Effector CD8-positive, alpha-beta T cell (primary cell): ENCODE measurements around the gene LIPI.
"Not testable (repeated sequence)": the region's sequence is repeated elsewhere in the genome, so short reads cannot be mapped to it uniquely, and the experiment has no call there.

Experiments used
- DNase-seq: peaks from one replicate; lab custom pipeline; 2025; lab: John Stamatoyannopoulos, UW

Gene LIPI

DNA sequence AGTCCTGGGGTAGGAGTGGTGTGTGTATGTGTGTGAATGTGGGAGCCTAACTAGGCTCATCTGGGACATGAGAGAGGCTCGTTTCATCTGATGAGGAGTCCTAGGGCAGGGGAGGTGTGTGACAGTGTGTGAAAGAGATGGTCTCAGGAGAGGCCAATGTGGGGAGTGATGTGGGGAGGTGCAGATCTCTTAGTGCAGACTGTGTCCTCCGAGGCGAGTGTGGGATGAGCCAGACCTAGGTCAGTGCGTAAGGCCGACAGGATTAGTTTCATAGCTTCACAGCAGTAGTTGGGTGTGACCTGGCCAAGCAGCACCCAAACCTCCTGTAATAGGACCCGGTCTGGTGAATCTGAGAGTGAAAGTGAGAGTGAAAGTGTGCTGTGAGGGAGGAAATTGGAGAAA, 94.7 kb downstream of the LIPI start:
- DNase-seq = no peak

DNA sequence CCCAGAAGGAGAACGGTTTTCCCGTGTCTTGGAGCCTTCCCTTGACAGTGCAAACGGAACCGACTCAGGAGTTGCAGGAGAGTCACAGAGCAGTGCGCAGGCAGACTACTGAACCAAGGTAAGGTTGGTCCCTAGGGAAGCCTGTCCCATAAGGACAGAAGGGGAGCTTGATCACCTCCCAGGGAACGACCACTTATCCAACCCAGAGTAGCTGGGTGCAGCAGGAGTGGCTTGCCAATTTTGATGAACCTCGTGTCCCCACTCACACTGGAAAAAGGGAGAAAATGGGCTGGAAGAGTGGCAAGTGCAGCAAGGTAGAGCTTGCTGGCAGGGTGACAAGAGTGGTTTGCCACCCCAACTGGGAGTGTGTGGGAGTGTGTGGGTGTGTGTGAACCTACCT, 95.1 kb downstream of the LIPI start:
- no peak for DNase-seq

DNA sequence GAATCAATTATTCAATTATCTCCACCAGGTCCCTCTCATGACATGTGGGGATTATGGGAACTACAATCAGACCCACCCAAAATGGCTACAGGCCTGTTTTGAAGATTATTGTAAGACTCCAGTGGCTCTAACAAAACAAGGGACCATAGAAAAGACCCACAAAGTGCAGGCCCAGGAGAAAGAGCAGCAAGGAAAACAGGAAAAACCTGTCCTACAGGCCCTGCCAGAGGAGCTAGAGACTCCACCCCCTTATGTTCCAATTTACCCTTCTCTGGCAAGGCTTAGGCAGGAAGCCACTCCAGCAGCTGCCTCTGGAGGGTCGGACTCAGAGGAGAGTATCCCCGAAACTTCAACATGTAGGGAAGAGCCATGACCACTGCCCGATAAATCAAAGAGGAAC, 96.5 kb downstream of the LIPI start:
- DNase-seq = no peak

DNA sequence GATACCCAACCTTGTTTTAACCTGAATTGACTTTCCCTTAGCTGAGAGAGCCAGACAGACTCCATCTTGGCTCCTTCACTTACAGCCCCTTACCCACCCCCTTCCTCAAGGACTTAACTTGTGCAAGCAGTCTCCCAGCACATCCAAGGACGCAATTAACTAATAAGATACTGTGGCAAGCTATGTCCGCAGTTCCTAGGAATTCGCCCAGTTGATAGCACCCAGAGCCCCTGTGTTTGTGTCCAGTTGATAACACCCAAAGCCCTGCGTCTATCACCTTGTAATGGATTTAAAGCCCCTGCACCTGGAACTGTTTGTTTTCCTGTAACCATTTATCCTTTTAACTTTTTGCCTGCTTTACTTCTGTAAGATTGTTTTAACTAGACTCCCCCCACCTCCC, 106.2 kb downstream of the LIPI start:
- DNase-seq = not testable (repeated sequence)

DNA sequence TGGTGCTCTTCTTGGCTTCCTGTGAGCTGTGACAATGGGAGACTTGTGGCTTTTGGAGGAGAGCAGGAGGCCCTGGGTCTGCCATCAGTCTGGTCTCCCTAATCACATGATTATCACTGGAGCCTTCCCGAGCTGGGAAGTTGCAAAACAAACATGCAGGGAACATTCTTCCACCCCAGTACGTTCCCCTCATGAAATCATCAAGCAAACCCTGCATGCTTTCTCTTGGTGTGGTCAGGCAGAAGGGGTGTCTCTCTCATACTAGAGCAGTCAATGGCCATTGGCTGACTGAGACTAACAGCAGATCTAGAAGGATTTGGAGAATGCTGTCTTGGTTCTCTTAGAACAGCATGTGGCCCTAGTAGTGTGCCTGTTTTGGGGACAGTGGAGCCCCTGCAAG, 111.2 kb downstream of the LIPI start:
- no peak for DNase-seq

DNA sequence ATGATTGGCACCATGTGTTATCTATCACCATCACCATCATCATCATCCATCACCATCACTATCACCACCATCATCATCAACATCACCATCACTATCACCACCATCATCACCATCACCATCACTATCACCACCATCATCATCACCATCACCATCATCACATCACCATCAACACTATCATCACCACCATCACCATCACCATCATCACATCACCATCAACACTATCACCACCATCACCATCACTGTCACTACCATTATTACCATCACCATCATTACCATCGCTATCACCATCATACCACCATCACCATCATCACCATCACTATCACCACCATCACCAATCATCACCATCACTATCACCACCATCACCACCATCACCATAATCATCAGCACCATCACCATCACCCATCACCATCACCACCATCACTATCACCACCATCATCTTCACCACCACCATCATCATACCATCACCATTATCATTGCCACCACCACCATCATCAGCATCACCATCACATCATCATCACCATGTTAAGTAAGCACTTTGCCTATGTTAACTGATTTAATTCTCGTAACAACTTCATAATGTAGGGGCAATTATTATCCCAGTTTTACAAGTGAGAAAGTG, 112.8 kb downstream of the LIPI start:
- no peak for DNase-seq

DNA sequence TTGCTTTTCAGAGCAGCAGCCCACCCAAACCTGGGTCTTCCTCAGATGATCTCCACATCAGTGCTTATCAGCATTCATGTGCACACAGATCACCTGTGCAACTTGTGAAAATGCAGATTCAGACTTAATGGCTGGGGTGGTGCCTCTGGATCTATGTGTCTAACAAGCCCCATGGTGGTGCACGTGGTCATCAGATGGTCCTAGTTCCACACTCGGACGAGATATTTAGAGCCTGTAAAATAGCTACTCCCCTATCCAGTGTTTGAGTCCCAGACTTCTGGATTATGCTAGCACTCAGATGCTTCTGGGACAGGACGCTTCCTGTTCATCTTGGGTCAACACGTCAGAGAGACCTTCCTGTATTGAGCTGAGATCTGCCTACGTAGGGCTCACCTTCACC, 114.2 kb downstream of the LIPI start:
- no peak for DNase-seq

DNA sequence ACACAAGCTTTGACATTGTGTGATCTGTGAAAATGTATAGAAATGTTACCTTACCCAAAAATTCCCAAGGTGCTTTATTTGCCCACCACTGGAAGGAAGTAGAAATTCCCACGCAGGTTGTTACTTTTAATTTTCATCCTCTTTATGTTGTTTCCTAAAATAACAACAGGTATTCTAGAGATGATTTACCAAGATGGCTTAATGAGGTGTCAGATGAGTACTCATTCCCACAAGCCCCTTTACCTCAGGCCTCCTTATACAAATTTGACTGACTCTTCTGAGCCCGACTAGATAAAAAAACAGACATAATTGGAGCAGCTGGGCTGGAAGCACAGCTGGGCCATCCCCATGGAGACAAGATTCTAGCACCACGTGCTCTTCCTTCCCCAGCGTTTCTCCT, 114.6 kb downstream of the LIPI start:
- DNase-seq = no peak

DNA sequence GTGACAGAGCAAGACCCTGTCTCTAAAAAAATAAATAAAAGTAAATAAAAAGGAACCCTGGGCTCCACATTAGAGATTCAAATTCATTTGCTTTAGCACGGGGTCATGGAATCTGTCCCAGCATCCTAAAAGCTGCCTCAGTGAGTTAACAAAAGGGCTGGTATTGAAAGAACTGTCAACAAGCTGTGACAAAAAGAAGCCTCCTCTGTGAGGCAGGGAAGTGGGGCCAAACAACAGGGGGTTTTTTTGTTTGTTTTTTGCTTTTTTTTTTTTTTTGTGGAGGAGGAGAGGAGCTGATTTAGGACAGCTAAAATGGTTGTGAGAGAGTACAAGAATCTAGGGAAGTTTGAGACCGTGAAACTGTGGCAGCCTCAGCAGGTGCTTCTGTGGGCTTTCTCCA, 115.7 kb downstream of the LIPI start:
- no peak for DNase-seq

DNA sequence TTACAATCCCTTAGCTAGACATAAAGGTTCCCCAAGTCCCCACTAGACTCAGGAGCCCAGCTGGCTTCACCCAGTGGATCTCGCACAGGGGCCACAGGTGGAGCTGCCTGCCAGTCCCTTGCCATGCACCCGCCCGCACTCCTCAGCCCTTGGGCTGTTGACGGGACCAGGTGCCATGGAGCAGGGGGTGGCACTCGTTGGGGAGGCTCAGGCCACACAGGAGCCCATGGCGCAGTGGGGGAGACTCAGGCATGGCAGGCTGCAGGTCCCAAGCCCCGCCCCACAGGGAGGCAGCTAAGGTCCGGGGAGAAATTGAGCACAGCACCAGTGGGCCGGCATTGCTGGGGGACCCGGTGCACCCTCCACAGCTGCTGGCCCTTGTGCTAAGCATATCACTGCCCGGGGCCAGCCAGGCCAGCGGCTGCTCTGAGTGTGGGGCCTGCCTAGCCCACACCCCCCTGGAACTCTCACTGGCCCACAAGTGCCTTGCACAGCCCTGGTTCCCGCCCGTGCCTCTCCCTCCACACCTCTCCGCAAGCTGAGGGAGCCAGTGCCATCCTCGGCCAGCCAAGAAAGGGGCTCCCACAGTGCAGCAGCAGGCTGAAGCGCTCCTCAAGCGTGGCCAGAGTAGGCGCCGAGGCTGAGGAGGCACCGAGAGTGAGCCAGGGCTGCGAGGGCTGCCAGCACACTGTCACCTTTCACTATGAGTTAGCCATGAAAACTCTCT, 117.8 kb downstream of the LIPI start:
- no peak for DNase-seq

DNA sequence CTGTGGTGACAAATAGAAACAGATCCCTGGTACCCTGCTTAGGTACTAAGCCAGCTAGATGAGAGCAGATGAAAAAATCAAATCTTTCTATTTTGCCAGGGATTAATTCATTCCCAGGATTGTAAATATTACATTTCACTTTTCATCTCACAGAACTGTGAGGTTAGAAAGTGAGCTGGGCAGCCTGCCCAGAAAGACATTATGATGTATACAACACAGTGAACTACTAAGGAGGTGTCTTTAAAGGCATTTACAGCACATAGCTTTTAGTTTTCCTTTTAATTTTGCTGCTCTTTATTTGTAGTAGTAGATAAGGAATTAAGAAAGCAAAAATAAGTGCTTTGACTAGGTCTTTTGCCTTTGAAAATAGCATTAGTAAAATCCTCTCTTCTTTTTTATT, 120.6 kb downstream of the LIPI start:
- not testable (repeated sequence) for DNase-seq

DNA sequence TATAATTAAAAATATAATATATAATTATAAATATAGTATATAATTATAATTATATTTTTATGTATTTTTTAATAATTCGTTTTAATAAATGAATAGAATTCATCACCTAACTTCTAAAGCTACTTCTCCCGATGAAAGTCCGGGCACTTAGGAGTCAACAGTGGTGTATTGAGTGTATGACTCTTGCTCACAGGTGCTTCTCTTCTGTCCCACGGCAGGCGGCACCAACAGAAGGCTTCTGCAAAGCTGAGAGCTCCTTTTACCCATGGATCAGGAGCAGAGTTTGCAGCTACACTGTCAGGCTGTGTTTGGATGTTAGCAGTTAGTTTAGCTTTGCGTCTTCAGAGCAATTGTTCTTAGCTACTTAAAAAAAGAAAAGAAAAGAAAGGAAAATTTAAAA, 122.4 kb downstream of the LIPI start:
- no peak for DNase-seq

DNA sequence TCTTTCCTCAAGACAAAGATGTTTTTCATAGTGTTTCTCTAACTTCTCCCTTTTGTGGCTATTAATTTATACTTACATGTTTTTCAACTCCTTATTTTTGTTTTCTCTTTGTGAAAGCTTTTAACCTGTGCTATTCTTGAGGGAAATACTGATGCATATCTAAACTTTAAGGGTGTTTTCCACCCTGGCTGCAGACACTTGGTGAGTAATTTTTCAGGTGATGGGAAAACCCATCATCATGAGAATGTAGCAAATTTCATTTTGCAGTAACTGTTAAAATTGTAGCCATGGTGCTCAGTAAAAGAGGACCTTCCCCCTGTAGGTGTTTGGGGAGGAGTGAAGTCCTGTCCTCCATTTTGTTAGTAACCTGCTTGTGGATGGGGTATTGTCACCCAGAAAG, 124.2 kb downstream of the LIPI start:
- no peak for DNase-seq

DNA sequence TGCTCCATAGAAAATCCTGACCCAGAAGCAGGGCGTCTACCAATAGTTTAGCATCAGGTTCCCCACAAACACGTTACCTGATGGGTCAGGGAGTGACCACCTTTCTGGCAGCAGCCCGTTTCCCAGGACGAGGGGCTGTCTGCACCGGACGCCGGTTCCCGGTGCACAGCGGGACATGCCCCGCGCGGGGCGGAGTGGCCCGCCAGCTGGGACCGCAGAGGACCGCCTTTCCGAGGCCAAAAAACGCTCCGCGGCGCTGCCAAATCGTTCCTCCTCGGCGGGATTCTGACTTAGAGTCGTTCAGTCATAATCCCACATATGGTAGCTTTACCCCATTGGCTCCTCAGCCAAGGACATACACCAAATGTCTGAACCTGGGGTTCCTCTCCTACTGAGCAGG, 126.1 kb downstream of the LIPI start:
- DNase-seq = no peak

DNA sequence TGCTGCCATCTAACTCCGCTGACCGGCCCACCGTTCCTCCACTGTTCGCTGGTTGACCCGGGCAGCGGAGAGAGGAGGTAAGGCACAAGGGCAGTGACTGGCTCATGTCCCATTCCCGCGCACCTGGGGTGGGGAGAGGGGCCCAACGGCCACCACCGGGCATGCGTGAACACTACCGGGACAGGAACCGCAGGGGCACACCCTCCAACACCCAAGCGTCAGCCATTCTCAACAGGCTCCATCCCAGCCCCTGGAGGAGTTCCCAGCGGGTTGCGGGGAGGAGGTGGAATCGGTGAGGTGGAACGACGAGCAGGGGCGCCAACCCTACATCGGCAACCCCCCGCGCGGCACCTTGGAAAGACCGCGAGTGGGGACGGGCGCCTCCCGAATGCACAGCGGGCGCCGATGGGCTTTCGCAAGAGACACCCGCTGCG, 126.7 kb downstream of the LIPI start:
- no peak for DNase-seq

DNA sequence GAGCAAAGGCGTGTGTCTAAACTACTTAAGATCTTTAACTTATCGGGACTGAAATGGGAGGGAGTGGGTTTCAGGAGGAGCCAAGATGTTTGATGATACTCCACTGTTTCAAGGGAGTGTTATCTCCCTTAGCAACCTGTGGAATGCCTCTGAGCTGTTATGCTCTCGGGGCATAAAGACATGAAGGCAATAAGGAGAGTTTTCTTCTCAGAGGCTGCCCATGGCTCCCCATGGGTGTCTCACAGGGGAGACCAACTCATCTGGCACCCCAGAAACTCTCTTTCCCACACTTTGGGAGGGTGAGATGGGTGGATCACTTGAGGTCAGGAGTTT, 130.0 kb downstream of the LIPI start:
- no peak for DNase-seq

DNA sequence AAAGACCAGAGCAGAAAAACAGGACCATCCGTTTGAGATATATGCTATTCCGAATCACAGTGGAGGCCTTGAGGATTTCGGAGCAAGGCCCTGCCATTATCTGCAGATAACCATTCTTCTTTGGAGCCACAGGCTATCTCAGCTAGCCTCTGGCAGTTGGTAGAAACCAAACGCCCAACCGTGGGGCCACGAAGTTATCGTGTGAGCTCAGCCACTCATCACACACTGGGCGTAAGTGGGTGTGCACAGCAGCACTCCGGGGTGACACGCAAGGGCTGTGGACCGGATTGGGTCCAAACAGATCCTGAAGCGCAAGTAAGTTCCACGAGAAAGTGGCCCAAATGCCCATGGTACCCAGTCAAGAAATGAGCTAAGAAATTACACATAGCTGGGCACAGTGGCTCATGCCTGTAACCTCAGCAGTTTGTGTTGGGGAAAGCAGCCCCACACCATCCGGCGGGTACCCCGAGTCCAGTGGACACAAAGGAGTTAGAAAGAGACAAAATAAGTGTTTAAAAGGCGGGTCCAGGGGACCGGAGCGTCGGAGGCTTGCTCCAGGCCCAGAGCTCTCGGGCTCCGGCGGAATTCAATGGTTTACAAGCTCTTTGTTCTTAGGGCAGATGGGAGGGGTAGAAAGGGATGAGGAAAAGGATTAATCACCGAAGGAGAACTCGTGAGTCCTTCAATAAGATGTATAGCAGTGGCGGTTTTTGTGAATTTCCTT, 130.6 kb downstream of the LIPI start:
- no peak for DNase-seq

DNA sequence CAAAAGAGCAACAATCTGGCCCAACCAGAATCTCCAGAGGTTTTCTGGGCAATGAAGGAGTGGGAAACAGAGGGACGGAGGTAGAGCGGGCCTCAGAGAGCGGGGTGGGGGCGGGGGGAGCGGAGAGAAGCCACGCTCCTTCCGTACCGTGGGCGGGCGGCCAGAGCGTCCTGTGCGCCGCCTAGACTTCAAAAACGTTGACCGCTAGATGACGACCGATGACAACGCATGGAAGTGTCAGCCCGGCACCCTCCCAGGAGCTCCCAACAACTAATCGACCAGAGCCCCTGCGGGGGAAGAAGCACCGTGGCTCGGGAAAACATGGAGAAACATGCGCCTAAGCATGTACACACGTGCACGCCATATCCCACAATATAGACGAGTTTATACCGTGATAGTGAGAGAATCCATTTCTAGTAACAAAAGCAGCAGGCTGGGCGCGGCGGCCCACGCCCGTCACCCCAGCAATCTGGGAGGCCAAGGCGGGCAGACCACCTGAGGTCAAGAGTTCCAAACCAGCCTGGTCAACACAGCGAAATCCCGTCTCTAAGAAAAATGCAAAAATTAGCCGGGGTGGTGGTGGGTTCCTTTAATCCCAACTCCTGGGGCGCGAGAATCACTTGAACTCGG, 131.9 kb downstream of the LIPI start:
- DNase-seq = no peak

DNA sequence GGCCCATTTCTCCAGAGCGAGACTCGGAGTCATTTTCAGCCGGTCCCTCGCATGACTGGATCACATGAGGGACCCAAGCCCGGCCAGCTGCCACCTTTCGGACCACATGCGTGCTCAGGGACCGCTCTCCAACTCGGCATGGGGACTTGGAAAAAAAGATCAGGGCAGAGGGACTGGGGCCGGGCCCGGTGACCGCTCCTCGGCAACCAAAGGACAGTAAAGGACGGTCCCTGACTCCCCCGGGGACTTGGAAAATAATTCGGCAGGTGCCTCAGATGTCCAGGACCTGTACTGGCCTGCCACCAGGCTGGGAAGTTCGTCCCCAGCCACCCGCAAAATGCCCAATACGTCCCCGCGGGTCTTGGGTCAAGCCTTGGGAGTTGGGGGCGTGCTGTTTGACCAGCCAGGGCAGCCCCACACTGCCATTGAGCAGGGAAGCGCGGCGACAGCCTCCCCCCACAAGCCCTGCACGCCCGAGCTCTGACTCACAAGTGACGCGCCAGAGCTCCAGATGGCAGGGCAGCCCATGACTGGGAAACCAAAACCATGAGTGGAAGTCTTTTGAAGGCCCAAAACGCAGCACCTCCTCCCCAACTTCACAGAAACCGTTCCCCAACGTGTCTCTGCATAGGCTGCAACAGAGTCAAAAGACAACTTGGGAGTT, 134.5 kb downstream of the LIPI start:
- no peak for DNase-seq

DNA sequence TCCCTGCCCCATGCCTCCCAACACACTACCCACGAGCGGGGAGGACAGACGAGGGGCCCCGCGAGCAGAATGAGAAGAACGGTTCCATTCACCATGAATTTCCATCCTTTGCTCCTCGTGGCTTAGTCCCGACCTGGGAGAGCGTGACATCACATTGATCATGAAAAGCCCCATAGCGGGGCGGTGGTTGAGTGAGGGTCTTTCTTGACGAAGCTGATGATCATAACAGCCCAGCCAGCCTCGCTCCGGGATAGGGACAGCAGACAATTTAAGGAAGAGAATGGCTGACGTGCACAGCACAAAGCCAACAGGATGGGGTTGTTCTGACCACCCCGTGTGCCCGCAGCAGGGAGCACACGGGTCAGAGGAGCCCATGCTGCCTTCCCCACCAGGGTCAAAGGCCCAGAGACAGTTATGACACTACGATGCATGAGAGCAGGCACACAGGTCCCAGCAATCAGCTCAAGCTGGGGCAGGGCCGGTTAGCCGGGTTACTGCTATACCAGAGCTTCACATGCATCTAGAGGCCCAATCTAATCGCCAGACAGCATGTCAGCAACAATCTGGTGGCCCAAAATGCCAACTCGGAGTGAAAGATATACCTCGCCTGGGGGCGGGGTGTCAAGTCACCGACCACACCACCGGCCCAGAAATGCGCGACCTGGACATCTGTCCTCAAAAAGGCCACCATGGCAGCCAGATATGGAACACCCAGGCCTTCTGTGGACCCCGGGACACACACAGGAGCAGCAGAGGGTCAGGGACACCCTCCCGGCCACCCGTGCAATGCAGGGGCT, 135.2 kb downstream of the LIPI start:
- DNase-seq = no peak

DNA sequence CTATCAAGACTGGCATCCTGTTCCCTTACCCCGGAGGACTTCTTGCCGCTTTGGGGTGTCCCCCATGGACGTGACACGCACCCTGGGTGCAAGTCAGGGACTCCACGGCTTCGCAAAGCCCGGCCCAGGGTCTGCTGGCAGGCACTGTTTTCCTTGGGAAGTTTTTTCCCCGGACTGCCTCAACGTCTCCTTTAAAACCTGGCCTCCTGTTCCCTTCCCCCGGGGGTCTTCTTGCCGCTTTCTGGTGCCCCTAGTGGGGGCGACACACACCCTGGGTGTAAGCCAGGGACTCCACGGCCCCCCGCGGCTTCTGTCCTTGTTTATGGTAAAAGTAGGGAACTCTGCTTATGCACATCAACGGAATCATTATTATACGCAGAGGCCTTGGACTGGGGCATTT, 136.6 kb downstream of the LIPI start:
- no peak for DNase-seq

DNA sequence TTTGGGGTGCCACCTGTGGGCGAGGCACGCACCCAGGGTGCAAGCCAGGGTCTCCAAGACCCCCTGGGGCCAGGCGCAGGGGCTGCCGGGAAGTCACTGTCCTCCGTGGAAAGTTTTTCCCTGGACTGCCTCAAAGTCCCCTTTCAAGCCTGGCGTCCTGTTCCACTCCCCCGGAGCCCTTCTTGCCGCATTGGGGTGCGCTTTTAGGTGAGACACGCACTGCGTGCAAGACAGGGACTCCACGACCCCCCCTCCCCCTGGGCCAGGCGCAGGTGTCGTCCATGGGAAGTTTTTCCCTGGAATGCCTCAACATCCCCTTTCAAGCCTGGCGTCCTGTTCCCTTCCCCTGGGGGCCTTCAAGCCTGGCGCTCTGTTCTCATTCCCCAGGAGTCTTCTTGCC, 137.1 kb downstream of the LIPI start:
- DNase-seq = no peak
